ENCODE results near the gene PCSK9. TPM values are rescaled to one million over a fixed set of nuclear protein-coding genes. Genes with fewer than 3 reads are reported as not detected.

Gene PCSK9
- total and polyA plus RNA-seq, 4 donors = 10.8 to 112 (median 58.5) TPM

GRCh38 chr1:55046871-55047270 lies 7.5 kb downstream of the PCSK9 start:
- Histone ChIP-seq H3K27me3 (ENCODE audit: control insufficient read depth in 4 of 4, insufficient read depth in 4 of 4, low read length in 3 of 4) (no peaks in the 10 kb centered on the region), H3K36me3 (ENCODE audit: control insufficient read depth in 4 of 4, insufficient read depth in 3 of 4, low read depth in 1 of 4, low read length in 3 of 4) (peaks cover 4 to 10% (median 7%) of the 10 kb centered on the region in 4 donors), H3K27ac (ENCODE audit: low read depth in 1 of 2, low read length in 2 of 2) (no peak overlapping the region), H3K9ac (ENCODE audit: low read depth in 1 of 2, low read length in 2 of 2) (no peak overlapping the region), H3K9me3 (ENCODE audit: control insufficient read depth in 4 of 4, low read length in 3 of 4) (no peaks in the 10 kb centered on the region), H3K4me1 (ENCODE audit: control insufficient read depth in 4 of 4, insufficient read depth in 4 of 4, low read length in 3 of 4) (peaks cover 27 to 97% (median 81%) of the 10 kb centered on the region in 4 donors), H3K4me3 (ENCODE audit: low read depth in 1 of 3, low read length in 3 of 3) (no peak overlapping the region)
- TF ChIP-seq SP1 (IDR thresholded peaks at IDR 0.05) (no peak), HNF4A (conservative IDR thresholded peaks at IDR 0.05) (no peak), EGR1 (IDR thresholded peaks at IDR 0.05; ENCODE audit: low read depth in 2 of 2) (no peak), CTCF (IDR thresholded peaks at IDR 0.05; ENCODE audit: low read depth, low read length, missing input control) (no peak), TAF1 (conservative IDR thresholded peaks at IDR 0.05) (no peak), HNF4G (IDR thresholded peaks at IDR 0.05) (no peak), RAD21 (IDR thresholded peaks at IDR 0.05) (no peak)
- 83% methylated on average over 4 of the region's 4 CpGs for WGBS
- DNase-seq (ENCODE audit: low spot score) = no peak

GRCh38 chr1:55047611-55048010 lies 8.3 kb downstream of the PCSK9 start:
- H3K36me3 ChIP-seq (ENCODE audit: control insufficient read depth in 4 of 4, insufficient read depth in 3 of 4, low read depth in 1 of 4, low read length in 3 of 4) = peaks cover 4 to 10% (median 7%) of the 10 kb centered on the region in 4 donors
- H3K9me3 ChIP-seq (ENCODE audit: control insufficient read depth in 4 of 4, low read length in 3 of 4) = no peaks in the 10 kb centered on the region
- H3K4me3 ChIP-seq (ENCODE audit: low read depth in 1 of 3, low read length in 3 of 3) = no peak overlapping the region
- no peak overlapping the region for H3K9ac ChIP-seq (ENCODE audit: low read depth in 1 of 2, low read length in 2 of 2)
- WGBS = 94% methylated on average over 3 of the region's 3 CpGs
- H3K27me3 ChIP-seq (ENCODE audit: control insufficient read depth in 4 of 4, insufficient read depth in 4 of 4, low read length in 3 of 4) = no peaks in the 10 kb centered on the region
- peaks cover 31 to 97% (median 80%) of the 10 kb centered on the region in 4 donors for H3K4me1 ChIP-seq (ENCODE audit: control insufficient read depth in 4 of 4, insufficient read depth in 4 of 4, low read length in 3 of 4)
- H3K27ac ChIP-seq (ENCODE audit: low read depth in 1 of 2, low read length in 2 of 2) = no peak overlapping the region
- no peak for DNase-seq (ENCODE audit: low spot score)
- no peak for TF ChIP-seq MAX (IDR thresholded peaks at IDR 0.05)
- no peak for TF ChIP-seq GABPA (IDR thresholded peaks at IDR 0.05 in 1 of 2, conservative IDR thresholded peaks at IDR 0.05 in 1 of 2)
- no peak for TF ChIP-seq REST (IDR thresholded peaks at IDR 0.05)
- TF ChIP-seq TAF1 (conservative IDR thresholded peaks at IDR 0.05) = no peak
- no peak for TF ChIP-seq ATF3 (IDR thresholded peaks at IDR 0.05)
- TF ChIP-seq YY1 (IDR thresholded peaks at IDR 0.05) = no peak
- TF ChIP-seq JUND (IDR thresholded peaks at IDR 0.05) = no peak

Data from liver (tissue), 9 donors.